GM12892 (cell line): ENCODE data around the gene ANKH.

Experiments used
- POLR2AphosphoS5 ChIP-seq: IDR thresholded peaks from 2 replicates; pipeline ENCODE4 v1.6.1; 2011; ENCODE audit warnings: low read depth, low read length, control low read depth
- TAF1 ChIP-seq: IDR thresholded peaks from 2 replicates; pipeline ENCODE4 v1.6.1; 2011; ENCODE audit warnings: low read depth, mild to moderate bottlenecking, control low read depth, low read length, borderline replicate concordance

- TF ChIP-seq TAF1 (no peak), POLR2AphosphoS5 (no peak)
Observed at GRCh38 chr5:14851999-14852526, 19.5 kb downstream of the ANKH start.
